ENCODE data around the gene TMCO4. TPM values are rescaled to one million over a fixed set of nuclear protein-coding genes. Genes with fewer than 3 reads are reported as not detected.

Gene TMCO4
- 3.4 and 15.0 TPM in 2 replicates for total RNA-seq

GRCh38 chr1:19799230-19800075 lies at the start of gene TMCO4:
Gene TMCO4, minus strand, starts transcription at chr1:19799916. Its CDS starts 19,158 bp downstream, at chr1:19780758.

DNA sequence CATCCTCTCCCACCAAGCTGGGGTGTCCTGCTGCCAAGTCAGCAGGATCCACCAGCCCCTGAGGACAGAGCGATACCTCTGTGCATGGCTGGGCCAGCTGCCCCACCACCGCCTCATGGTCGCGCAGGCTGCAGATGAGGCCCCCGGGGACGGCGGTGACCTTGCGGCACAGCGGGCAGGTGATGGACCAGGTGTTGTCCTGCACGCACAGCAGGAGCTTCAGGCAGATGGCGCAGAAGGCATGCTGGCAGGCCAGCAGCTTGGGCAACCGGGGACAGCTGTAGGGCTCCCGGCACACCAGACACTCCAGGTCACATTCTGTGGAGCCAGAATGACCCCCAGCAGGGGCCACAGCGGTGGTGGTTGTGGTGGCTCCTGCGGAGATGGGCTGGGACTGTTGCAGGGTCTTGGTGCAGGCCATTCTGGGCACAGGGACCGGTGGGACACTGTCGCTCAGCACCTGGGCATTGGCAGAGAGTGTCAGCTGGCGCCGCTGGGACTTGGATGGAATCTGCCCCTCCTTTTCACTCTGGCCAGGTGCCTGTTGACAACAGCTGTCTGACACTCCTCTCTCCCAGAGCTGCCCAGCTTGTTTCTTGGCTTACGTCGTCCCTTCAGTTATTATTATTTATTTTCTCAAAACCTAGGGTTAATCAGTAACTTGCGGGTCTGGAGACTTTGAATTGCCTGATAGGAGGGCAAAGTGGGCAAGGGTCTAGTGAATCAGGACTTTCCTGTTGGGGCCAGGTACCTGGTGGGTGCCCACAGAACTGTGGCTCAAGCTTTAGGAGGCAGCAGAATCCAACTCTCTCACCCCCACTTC lies 15.2 kb upstream of the TMCO4 start, which contains the start of gene RNF186:
TSS of gene RNF186 (minus strand) at position 603 of the 823 bp plus-strand sequence. CDS start at position 421, 182 bp downstream.

DNA sequence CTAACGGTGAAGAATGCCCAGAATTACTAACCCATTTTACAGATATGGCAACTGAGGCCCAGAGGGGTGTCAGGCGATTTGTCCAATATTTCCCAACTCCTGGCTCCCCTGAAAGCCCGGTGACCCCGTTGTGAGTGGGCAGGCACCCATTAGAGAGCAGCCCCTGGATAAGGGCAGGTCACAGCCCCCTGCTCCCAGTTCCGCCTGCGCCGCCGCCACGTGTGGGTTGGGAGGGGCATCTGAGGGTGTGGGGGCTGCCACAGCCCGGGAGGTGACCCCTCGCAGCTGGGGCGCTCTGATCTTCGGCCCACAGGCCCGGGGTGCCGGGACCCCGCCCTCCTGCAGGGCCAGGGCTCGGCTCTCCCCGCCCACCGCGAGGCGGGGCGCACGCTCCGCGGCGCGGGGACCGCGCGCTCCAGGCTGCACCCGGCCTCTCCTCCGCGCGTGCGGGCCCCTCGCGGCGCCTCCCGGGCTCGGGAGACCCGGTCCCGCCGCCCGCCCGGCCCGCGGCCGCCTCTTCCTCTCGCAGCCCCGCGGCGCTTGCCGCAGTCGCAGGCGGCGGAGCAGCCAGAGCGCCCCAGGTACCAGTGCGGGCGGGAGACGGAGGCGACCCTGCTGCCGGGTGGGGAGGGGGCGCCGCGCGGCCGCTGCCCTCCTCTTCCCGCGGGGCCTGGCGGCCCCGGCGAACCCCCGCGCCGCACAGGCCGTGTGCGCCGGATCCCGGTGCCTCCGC lies 135.1 kb downstream of the TMCO4 start, which contains the start of gene HTR6:
TSS of gene HTR6 (plus strand) at position 423 of the 733 bp plus-strand sequence. CDS start 879 bp downstream, outside the sequence.

DNA sequence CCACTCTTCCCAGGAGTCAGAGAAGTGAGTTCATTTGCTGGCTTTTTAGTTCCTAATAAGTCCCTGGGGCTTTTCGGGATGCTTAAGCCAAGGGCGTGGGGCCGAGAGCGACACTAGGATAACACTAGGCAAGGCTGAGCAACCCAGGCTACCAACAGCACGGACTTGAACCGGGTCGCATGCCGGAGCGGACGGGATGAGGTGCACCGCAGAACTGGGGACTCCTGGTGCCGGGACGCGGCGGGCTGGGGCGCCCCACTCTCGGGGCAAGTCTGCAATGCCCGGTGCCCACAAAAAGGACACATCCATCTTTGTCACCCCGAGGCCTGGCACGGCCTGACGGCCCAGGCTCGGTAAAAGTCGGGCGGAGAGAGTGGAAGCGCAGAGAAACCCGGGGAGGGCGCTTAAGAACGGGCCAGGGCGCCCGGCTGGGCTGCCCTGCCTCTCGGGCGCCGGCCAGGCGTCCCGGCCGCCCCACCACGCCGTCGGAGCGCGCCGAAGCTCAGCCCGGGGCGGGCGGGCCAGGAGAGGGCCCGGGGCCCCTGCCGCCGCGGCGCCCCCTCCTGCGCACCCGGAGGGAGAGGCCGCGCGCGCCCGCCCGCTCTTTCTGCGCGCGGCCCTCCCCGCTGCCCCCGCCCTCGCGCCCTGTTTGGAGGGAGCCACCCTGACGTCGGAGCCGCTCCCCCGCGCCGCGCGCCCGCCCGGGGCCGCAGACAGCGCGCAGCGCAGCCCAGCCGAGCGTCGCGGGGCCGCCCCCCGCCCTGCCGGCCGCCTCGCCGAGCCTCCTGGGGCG lies 155.9 kb downstream of the TMCO4 start, which contains the start of gene NBL1:
TSS of gene NBL1 (plus strand) at position 710 of the 793 bp plus-strand sequence. CDS start 10,720 bp downstream, outside the sequence.

Other genes starting within 250 kb of the TMCO4 start
- 54.7 and 211 TPM in 2 replicates for gene NBL1, start 155.6 kb downstream of the TMCO4 start, total RNA-seq
- not detected in 2 replicates for gene HTR6, start 135.0 kb downstream of the TMCO4 start, total RNA-seq
- gene RNF186, start 15.4 kb upstream of the TMCO4 start, total RNA-seq = not detected in 2 replicates
- gene OTUD3, start 82.5 kb upstream of the TMCO4 start, total RNA-seq = 9.9 and 10.1 TPM in 2 replicates
- gene PLA2G2E, start 123.7 kb upstream of the TMCO4 start, total RNA-seq = not detected in 2 replicates
- gene PLA2G2A, start 179.7 kb upstream of the TMCO4 start, total RNA-seq = not detected in 2 replicates